SK-N-MC (cell line): Measurements from ENCODE around the gene CST6.

Experiments
- EZH2 ChIP-seq: fragments of 200-600 bp; sonication (generic); IDR thresholded peaks from one replicate; pipeline ENCODE4 v1.6.1; 2017; ENCODE audit warnings: antibody characterized with exemption
- FOXP2 ChIP-seq: optimal IDR thresholded peaks from 2 replicates; pipeline ENCODE3; 2011; ENCODE audit warnings: mild to moderate bottlenecking, moderate library complexity; ENCODE audit not compliant: insufficient read depth; ENCODE audit errors: extremely low read length, control extremely low read depth
- POLR2AphosphoS5 ChIP-seq: IDR thresholded peaks from 2 replicates; pipeline ENCODE4 v1.6.1; 2012; ENCODE audit warnings: mild to moderate bottlenecking, low read depth, low read length, borderline replicate concordance

GRCh38 chr11:66020618-66021357 is 9.0 kb downstream of the CST6 start:
- TF ChIP-seq EZH2 (no peak), POLR2AphosphoS5 (no peak), FOXP2 (no peak)
